Measurements from ENCODE around the gene RHPN2.

GRCh38 chr19:33075519-33075918, 10.8 kb upstream of the RHPN2 start:
- TF ChIP-seq CTCF (IDR thresholded peaks at IDR 0.05 in 8 of 11, conservative IDR thresholded peaks at IDR 0.05 in 3 of 11) (no peak), POLR2A (IDR thresholded peaks at IDR 0.05) (no peak), POLR2AphosphoS5 (IDR thresholded peaks at IDR 0.05) (no peak)

Data from spleen (tissue), 7 donors.